ENCODE data around the gene NECTIN4.

GRCh38 chr1:161111527-161111926 lies 22.2 kb upstream of the NECTIN4 start:
- TF ChIP-seq CTCF (IDR thresholded peaks at IDR 0.05; ENCODE audit: insufficient read depth, low read length, poor library complexity, severe bottlenecking) = no peak
- no peak for TF ChIP-seq EZH2phosphoT487 (conservative IDR thresholded peaks at IDR 0.05; ENCODE audit: low read length)
